Ramos (cell line): ENCODE data around the gene RIMBP2.

Source experiments
- in situ Hi-C: fragments of 300-500 bp; cut with MboI; formaldehyde crosslinking; loops from one replicate; pipeline ENCODE4 v1.14.3; 2022; ENCODE audit warnings: low sequenced_read_pairs; ENCODE audit not compliant: unreplicated experiment

The RIMBP2 gene

GRCh38 chr12:130522244-130522834, 193.8 kb downstream of the RIMBP2 start:
- in situ Hi-C loops: no loop called here

DNA sequence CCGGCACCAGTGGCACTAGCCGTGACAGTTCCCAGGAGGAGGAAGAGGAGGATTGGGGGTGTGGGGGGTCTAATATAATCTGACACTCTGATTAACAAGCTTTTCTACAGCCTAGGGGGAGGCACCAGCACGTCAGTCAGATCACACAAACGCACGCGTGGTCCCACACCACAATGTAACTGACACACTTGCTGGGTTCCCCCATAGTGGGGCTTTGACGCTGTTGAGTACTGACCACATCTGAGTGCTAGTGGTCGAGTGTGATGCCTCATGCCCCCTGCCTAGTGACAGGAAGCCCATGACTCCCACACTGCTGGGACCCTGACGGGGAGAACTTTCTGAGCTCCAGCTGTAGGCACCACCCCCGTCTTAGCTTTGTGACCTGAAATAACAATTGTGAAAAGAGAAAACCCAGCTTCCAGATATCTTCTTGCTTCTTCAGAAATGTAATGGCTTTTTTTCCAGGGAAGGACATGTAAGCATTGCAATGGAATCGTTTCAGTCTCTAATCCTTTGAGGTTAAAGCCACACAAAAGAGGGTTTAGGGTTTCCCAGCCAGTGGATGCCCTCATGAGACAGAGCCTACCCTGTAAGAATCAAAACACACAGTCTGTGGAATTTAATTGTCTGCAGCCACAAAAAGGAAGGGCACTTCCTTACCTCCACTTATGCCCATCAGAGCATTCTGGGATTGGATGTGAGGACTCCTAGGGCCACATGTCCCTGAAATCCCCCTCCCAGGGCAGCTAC, 194.5 kb downstream of the RIMBP2 start:
- in situ Hi-C loops: no loop called here

DNA sequence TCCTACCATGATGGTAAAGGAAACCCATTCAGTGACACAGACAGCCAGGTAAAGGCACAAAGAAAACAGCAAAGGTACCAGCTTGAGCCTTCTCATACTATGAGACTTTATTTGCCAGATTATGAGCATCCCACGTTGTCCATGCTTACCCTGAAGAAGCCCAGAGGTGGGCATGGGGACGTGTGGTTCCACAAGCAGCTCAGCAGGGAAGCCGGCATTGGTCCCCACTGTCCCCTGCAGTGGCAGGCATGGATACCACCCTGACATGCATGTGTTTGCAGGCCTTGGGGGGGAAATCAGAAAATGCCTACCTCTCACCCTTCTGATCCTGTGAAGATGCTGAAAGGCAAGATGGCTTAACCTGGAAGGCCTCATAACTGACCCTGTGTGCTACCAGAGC, 195.3 kb downstream of the RIMBP2 start:
- in situ Hi-C loops: no loop called here

GRCh38 chr12:130517588-130517987, 198.5 kb downstream of the RIMBP2 start:
- in situ Hi-C loops: no loop called here

GRCh38 chr12:130514149-130514551, 201.9 kb downstream of the RIMBP2 start:
- in situ Hi-C loops: no loop called here

GRCh38 chr12:130513556-130513955, 202.5 kb downstream of the RIMBP2 start:
- in situ Hi-C loops: no loop called here

DNA sequence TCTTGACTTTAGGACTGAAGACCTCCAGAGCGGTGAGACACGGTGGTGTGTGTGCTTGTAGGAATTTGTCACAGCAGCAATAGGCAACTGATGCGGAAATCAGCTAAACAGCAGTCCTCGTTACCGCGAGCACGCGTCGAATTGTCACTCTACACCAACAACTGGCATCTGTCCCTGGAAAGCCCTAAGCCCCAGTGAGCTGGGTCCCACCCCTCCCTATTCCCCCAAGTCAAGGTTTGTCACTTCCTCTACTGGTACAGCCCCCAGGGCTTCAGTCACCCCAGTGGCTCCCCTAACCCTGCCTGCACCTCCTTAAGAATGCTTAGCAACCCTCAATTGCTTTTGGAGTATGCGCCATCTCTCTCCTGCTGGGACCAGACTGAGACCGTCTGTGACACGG, 204.8 kb downstream of the RIMBP2 start:
- in situ Hi-C loops: no loop called here

GRCh38 chr12:130509454-130509853, 206.6 kb downstream of the RIMBP2 start:
- in situ Hi-C loops: no loop called here

- in situ Hi-C loops: no loop called here
These were observed 207.3 kb downstream of the RIMBP2 start for GRCh38 chr12:130508847-130509246.

GRCh38 chr12:130508318-130508717, 207.8 kb downstream of the RIMBP2 start:
- in situ Hi-C loops: no loop called here

DNA sequence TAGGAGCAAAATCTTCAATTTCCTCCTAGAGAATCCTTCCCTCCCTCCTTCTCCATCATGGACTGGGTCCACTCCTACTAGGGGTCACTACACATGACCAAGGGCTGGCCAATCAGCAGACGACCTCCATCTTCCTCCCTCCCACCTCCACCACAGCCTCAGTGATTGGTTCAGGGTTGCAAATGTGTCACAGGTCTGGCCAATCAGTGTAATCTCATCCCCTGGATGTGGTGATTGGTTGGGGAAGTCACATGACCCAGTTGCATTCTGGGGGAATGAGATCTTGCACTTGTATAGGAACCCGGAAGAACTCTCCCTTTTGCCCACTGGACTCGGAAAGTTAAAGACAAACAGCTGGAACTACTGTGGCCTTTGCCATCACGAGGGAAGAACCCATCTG, 209.3 kb downstream of the RIMBP2 start:
- in situ Hi-C loops: no loop called here

DNA sequence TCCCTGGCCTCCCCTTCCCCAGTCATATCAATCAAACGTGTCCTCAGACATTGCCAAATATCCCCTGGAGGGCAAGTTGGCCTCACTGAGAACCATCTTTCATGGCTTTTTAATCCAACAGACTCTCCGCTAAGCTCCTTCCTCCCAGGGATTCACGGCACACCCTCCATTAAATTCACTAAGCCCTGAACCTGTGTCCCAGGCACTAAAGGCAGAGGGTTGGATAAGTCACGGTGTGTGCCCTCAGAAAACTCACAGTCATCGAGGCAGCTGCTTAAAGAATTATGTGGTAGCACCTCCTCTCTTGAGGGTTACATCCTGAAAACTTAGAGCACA, 211.3 kb downstream of the RIMBP2 start:
- in situ Hi-C loops: no loop called here

DNA sequence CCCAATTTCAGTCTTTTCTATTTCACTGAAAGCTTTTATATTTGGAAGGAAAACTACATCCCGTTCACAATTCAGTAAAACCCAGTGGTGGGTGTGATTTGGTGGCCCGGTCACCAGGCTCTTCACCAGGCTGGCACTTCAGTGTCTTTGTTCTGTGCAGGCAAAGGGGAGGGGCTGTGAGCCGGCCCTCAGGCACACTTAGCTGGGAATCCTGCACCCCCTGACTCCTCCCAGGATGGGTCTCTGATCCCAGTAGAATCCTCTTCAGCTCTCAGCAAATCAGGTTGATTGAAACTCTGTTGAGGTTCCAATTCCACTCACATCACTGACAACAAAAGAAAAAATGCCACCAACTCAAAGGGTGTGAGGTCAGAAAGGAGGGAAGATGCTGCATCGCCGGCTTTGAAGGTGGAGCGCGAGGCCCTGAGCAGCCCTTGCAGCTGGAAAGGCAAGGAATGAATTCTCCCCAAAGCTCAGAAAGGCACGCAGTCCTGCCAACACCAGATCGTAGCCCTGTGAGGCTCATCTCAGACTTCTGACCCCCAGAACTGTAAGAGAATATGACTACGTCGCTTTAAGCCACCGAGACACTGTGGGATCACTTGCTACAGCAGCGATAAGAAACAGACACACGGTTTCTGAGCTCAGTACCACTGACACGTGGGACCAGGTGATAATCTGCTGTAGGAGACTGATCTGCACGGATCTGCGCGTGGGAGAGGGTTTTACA, 211.8 kb downstream of the RIMBP2 start:
- in situ Hi-C loops: no loop called here

- in situ Hi-C loops: no loop called here
These were observed 214.3 kb downstream of the RIMBP2 start for GRCh38 chr12:130501821-130502220.

- in situ Hi-C loops: no loop called here
These were observed 215.2 kb downstream of the RIMBP2 start for GRCh38 chr12:130500835-130501330.

- in situ Hi-C loops: no loop called here
These were observed 216.6 kb downstream of the RIMBP2 start for GRCh38 chr12:130499474-130499873.

- in situ Hi-C loops: no loop called here
These were observed 217.3 kb downstream of the RIMBP2 start for GRCh38 chr12:130498589-130499385.

DNA sequence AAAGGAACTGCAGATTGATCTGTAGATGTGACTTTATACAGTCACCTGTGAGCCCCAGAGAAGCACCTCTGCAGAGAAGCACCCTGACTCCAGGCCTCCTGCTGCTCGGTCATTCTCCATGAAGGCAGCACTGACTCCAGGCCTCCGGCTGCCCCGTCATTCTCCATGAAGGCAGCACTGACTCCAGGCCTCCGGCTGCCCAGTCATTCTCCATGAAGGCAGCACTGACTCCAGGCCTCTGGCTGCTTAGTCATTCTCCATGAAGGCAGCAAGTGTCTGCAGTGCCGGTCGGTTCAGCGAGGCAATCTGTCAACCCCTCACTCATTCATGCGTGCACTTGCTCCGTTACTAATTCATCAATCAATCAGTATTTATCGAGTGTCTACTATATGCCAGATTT, 218.1 kb downstream of the RIMBP2 start:
- in situ Hi-C loops: no loop called here

- in situ Hi-C loops: no loop called here
These were observed 218.8 kb downstream of the RIMBP2 start for GRCh38 chr12:130497321-130497720.

GRCh38 chr12:130496516-130497120, 219.5 kb downstream of the RIMBP2 start:
- in situ Hi-C loops: no loop called here
